ENCODE results near the gene LMNA.

- TF ChIP-seq CTCF (IDR thresholded peaks at IDR 0.05; ENCODE audit: poor library complexity) (peak; percentile 76), EZH2 (IDR thresholded peaks at IDR 0.05; ENCODE audit: borderline replicate concordance) (no peak)
These were observed 31.7 kb downstream of the LMNA start for GRCh38 chr1:156146020-156146768.

Measured in hepatocyte (in vitro differentiated cells).